ENCODE data around the gene CYTH4.

DNA sequence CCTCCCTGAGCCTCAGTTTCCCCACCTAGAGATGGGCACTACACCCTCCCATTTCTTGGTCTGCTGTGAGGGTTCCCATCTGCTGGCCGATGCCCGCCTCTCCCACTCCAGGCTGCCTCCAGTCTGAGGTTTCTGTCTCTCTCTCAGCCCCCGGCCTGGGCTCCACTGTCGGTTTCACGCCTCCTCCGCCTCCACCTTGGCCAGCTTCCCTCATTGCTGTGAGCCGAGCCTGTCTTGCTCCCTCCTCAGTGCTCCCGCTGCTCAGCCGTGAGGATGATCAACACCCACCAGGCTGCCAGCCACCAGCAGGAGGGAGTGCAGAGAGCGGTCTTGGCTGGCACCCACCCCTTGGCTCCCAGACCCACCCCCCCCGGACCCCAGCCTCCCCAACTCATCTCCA, 61.0 kb downstream of the CYTH4 start:
- no peak for TF ChIP-seq POLR2AphosphoS5 (IDR thresholded peaks at IDR 0.05)
- TF ChIP-seq, protein P1, sequence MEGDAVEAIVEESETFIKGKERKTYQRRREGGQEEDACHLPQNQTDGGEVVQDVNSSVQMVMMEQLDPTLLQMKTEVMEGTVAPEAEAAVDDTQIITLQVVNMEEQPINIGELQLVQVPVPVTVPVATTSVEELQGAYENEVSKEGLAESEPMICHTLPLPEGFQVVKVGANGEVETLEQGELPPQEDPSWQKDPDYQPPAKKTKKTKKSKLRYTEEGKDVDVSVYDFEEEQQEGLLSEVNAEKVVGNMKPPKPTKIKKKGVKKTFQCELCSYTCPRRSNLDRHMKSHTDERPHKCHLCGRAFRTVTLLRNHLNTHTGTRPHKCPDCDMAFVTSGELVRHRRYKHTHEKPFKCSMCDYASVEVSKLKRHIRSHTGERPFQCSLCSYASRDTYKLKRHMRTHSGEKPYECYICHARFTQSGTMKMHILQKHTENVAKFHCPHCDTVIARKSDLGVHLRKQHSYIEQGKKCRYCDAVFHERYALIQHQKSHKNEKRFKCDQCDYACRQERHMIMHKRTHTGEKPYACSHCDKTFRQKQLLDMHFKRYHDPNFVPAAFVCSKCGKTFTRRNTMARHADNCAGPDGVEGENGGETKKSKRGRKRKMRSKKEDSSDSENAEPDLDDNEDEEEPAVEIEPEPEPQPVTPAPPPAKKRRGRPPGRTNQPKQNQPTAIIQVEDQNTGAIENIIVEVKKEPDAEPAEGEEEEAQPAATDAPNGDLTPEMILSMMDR (IDR thresholded peaks at IDR 0.05): no peak
